Omental fat pad (tissue), 4 donors: Measurements from ENCODE around the gene FAM98C. TPM values are rescaled to one million over a fixed set of nuclear protein-coding genes. Genes with fewer than 3 reads are reported as not detected.
A peak's percentile ranks its signal among the peaks of the same experiment; 100 is the strongest.

Experiments used
- ATAC-seq: fragments of 150-250 bp; one replicate; pipeline ENCODE4 v1.9.1; 2016; ENCODE audit warnings: mild to moderate bottlenecking, moderate library complexity; ENCODE audit not compliant: low FRiP score
- DNase-seq: peaks from one replicate; pipeline ENCODE4 v3.0.0-alpha.2; 2019; ENCODE audit warnings: low spot score
- CTCF ChIP-seq, 3 donors: fragments of 450-650 bp; IDR thresholded peaks; one replicate each; pipeline ENCODE4 v1.5.1; 2016 to 2017; ENCODE audit warnings: antibody characterized with exemption in 3 of 3, mild to moderate bottlenecking in 3 of 3, moderate library complexity in 2 of 3
- total RNA-seq, 4 donors: library from RNA; depleted of rRNA; stranded (reverse); fragments of >200 nt; gene quantifications; one replicate each; pipeline ENCODE4 v1.1.0, GENCODE V29; 2016

Gene FAM98C
- total RNA-seq, 4 donors from 2014 or later = 7.4 to 22.7 (median 10.6) TPM

- ATAC-seq (no peak), DNase-seq (no peak)
- no peak for TF ChIP-seq CTCF (IDR thresholded peaks at IDR 0.05)
Observed at GRCh38 chr19:38386300-38386970, 16.5 kb upstream of the FAM98C start.

GRCh38 chr19:38386971-38387549 lies 15.8 kb upstream of the FAM98C start:
- ATAC-seq (no peak), DNase-seq (no peak)
- no peak for TF ChIP-seq CTCF (IDR thresholded peaks at IDR 0.05)

GRCh38 chr19:38387550-38388348 lies 15.1 kb upstream of the FAM98C start, which contains the start of gene GGN:
Gene GGN (minus strand): TSS chr19:38388034. CDS start chr19:38387261, 773 bp downstream.
- DNase-seq (peak; percentile 53), ATAC-seq (peak; percentile 49)
- TF ChIP-seq CTCF (IDR thresholded peaks at IDR 0.05) = no peak

GRCh38 chr19:38388349-38389100 lies 14.4 kb upstream of the FAM98C start, which contains the start of gene SPRED3:
Gene SPRED3 (plus strand): TSS chr19:38388697. CDS start chr19:38390303, 1,606 bp downstream.
- ATAC-seq = peak; percentile 6
- TF ChIP-seq CTCF (IDR thresholded peaks at IDR 0.05) = no peak

GRCh38 chr19:38389101-38389925 lies 13.6 kb upstream of the FAM98C start:
- DNase-seq (no peak), ATAC-seq (no peak)
- no peak for TF ChIP-seq CTCF (IDR thresholded peaks at IDR 0.05)

More at GRCh38 chr19:38388349-38389100, 14.4 kb upstream of the FAM98C start, which contains the start of gene SPRED3:
- no peak for DNase-seq
